GM18499 (cell line): Measurements from ENCODE around the gene INPP5E.

Source experiments
- ATAC-seq: cut with Tn5 transposase; IDR thresholded peaks from one replicate; pipeline ENCODE4 v1.9.1; 2021; ENCODE audit warnings: moderate number of reproducible peaks; ENCODE audit not compliant: insufficient read depth, unreplicated experiment

The INPP5E gene, protein sequence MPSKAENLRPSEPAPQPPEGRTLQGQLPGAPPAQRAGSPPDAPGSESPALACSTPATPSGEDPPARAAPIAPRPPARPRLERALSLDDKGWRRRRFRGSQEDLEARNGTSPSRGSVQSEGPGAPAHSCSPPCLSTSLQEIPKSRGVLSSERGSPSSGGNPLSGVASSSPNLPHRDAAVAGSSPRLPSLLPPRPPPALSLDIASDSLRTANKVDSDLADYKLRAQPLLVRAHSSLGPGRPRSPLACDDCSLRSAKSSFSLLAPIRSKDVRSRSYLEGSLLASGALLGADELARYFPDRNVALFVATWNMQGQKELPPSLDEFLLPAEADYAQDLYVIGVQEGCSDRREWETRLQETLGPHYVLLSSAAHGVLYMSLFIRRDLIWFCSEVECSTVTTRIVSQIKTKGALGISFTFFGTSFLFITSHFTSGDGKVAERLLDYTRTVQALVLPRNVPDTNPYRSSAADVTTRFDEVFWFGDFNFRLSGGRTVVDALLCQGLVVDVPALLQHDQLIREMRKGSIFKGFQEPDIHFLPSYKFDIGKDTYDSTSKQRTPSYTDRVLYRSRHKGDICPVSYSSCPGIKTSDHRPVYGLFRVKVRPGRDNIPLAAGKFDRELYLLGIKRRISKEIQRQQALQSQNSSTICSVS

DNA sequence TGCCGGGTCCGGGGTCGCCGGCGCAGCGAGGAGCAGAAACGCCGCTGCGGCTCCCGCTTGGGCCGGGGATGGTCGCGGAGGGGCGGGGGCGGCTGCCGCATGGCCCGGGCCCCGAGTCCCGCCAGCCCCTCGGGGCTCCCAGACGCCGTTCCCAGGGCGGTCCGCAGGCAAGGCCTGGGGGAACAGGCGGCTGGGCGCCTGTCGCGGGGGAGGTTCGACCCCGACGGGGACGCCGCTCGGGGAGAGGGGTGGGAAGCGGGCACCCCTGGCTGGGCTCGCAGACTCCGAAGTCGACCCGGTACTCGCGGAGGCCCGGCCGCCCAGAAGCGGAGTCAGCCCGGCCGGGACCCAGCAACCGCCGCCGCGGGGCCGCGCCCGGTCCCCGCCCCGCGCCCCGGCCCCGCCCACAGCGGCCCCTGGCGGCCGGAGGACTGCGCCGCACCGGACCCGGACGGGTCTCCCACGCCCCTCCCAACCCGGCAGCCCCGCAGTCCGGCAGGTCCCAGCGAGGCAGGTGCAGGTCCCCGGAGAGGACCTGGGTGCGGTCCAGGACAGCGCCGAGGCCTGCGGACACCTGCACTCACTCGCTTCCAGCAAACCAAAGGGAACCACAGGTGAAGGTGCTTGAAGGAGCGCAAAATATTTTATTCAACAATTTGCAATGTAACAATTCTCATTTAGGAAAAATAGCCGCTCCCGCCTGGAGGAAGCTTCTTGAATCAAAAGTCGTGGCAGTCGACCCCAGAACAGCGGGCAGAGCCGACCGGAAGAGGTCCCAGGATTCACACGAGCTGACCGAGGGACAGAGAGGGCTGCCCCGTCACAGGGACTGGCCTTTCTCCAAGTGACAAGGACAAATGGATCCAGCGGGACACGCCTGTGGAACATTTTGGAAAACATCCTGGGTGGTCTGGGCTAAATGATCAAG, at the start of gene INPP5E:
TSS of gene INPP5E (minus strand) at position 365 of the 928 bp plus-strand sequence. CDS start 426 bp downstream, outside the sequence.
- ATAC-seq: no peak

GRCh38 chr9:136488247-136489214, 48.9 kb upstream of the INPP5E start:
- no peak for ATAC-seq

GRCh38 chr9:136487672-136488071, 48.0 kb upstream of the INPP5E start:
- no peak for ATAC-seq

DNA sequence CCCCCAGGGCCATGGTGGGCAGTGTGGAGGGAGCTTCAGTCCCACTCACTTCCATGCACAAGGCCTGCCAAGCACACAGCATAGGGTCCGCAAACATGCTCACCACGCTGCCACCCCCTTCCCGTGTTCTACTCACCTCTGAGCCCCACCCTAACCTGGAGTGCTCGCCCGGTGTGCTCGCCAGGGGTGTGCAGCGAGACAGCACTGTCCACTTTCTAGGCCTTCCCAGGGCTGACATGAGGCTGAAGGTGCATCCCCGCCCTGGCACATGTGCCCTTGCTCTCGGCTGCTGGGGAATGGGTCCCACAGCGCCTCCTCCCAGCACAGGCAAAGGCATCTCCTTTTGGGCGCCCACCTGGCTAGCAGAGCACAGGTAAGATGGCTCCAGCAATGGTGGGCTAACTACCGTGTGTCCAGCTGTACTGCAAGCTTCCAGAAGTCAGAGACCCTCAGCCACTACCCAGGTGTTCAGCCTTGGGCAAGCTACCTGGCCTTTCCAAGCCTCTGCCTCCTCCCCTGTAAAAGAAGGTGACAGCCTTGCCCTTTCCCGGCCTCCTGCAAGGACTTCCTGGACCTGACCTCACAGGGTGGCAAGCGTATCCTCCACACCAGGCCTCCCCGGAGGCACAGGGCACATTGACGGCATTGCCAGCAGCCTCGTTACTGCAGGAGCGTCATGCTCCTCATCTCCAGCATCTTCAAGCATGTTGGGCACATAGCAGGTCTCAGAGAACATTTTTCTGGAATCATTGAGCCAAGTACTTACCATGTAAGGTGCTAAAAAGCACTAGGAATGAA, 47.4 kb upstream of the INPP5E start:
- ATAC-seq: no peak

GRCh38 chr9:136486131-136486530, 46.5 kb upstream of the INPP5E start:
- no peak for ATAC-seq

GRCh38 chr9:136485049-136486045, 45.7 kb upstream of the INPP5E start:
- ATAC-seq: no peak

- ATAC-seq: no peak
Measured at GRCh38 chr9:136484153-136485048, 44.8 kb upstream of the INPP5E start.

GRCh38 chr9:136483589-136484152, 44.0 kb upstream of the INPP5E start:
- peak; percentile 44 for ATAC-seq

- peak; percentile 23 for ATAC-seq
Measured at GRCh38 chr9:136482793-136483588, 43.3 kb upstream of the INPP5E start, which contains the start of gene SEC16A. Gene SEC16A (minus strand): TSS chr9:136483040. CDS start chr9:136477615, 5,425 bp downstream.

GRCh38 chr9:136482046-136482792, 42.6 kb upstream of the INPP5E start:
- no peak for ATAC-seq

GRCh38 chr9:136481558-136481957, 41.9 kb upstream of the INPP5E start:
- no peak for ATAC-seq

GRCh38 chr9:136476369-136477150, 36.9 kb upstream of the INPP5E start:
- no peak for ATAC-seq

GRCh38 chr9:136474974-136475865, 35.6 kb upstream of the INPP5E start:
- ATAC-seq: no peak
